ENCODE results near the gene DCLRE1B. TPM values are rescaled to one million over a fixed set of nuclear protein-coding genes. Genes with fewer than 3 reads are reported as not detected.

DCLRE1B gene
- total and polyA plus RNA-seq, 2 donors (not counting 1 experiment from before 2014, with no cell fraction given) = 1.0 to 4.8 TPM

GRCh38 chr1:113918243-113918642 lies 13.1 kb downstream of the DCLRE1B start:
- no peak for ATAC-seq (ENCODE audit: low read depth)
- Histone ChIP-seq H3K4me3 (ENCODE audit: control extremely low read depth in 1 of 5, extremely low read depth in 1 of 5, insufficient read depth in 1 of 5, low read depth in 2 of 5, low read length in 4 of 5) (no peak overlapping the region), H3K27ac (ENCODE audit: low read length in 2 of 2) (no peak overlapping the region), H3K4me1 (ENCODE audit: control insufficient read depth in 2 of 2, insufficient read depth in 2 of 2, low read length in 2 of 2) (no peaks in the 10 kb centered on the region), H3K9me3 (ENCODE audit: control extremely low read depth in 1 of 3, control insufficient read depth in 2 of 3, insufficient read depth in 1 of 3, low read length in 2 of 3) (no peaks in the 10 kb centered on the region), H3K27me3 (replicated peaks in 1 of 4; ENCODE audit: control extremely low read depth in 1 of 4, control insufficient read depth in 3 of 4, insufficient read depth in 4 of 4, low read length in 3 of 4) (peaks cover 0 to 5% (median 1%) of the 10 kb centered on the region in 4 experiments), H4K20me1 (ENCODE audit: control insufficient read depth, insufficient read depth, low read length, poor library complexity, severe bottlenecking) (no peaks in the 10 kb centered on the region), H3K79me2 (ENCODE audit: control insufficient read depth, insufficient read depth, low read length) (no peaks in the 10 kb centered on the region), H3K9ac (ENCODE audit: low read length) (no peak overlapping the region), H3K36me3 (replicated peaks in 1 of 2; ENCODE audit: control extremely low read depth in 1 of 2, control insufficient read depth in 1 of 2, extremely low read depth in 1 of 2, insufficient read depth in 2 of 2, low read length in 1 of 2) (no peaks in the 10 kb centered on the region), H2AFZ (ENCODE audit: insufficient read depth, low read depth, low read length, poor library complexity, severe bottlenecking) (no peak overlapping the region), H3K4me2 (replicated peaks; ENCODE audit: low read depth, low read length, poor library complexity, severe bottlenecking) (no peak overlapping the region)
- Mint-ChIP-seq H3K4me1 (no peaks in the 10 kb centered on the region), H3K4me3 (no peak overlapping the region), H3K27ac (no peak overlapping the region), H3K27me3 (peaks cover 3% of the 10 kb centered on the region), H3K9me3 (ENCODE audit: insufficient read depth) (no peaks in the 10 kb centered on the region)
- POLR2A ChIA-PET = no interaction called here
- intact Hi-C loops (cut with micrococcal nuclease) = no loop called here
- TF ChIP-seq EZH2 (IDR thresholded peaks at IDR 0.05; ENCODE audit: borderline replicate concordance, insufficient read depth, low read depth, low read length, poor library complexity, severe bottlenecking) = no peak
- TF ChIP-seq, protein P1, sequence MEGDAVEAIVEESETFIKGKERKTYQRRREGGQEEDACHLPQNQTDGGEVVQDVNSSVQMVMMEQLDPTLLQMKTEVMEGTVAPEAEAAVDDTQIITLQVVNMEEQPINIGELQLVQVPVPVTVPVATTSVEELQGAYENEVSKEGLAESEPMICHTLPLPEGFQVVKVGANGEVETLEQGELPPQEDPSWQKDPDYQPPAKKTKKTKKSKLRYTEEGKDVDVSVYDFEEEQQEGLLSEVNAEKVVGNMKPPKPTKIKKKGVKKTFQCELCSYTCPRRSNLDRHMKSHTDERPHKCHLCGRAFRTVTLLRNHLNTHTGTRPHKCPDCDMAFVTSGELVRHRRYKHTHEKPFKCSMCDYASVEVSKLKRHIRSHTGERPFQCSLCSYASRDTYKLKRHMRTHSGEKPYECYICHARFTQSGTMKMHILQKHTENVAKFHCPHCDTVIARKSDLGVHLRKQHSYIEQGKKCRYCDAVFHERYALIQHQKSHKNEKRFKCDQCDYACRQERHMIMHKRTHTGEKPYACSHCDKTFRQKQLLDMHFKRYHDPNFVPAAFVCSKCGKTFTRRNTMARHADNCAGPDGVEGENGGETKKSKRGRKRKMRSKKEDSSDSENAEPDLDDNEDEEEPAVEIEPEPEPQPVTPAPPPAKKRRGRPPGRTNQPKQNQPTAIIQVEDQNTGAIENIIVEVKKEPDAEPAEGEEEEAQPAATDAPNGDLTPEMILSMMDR (IDR thresholded peaks at IDR 0.05) = no peak
- no peak for DNase-seq
- CTCF ChIA-PET = no interaction called here

- Histone ChIP-seq H3K9me3 (ENCODE audit: control extremely low read depth in 1 of 3, control insufficient read depth in 2 of 3, insufficient read depth in 1 of 3, low read length in 2 of 3) (no peaks in the 10 kb centered on the region), H3K79me2 (ENCODE audit: control insufficient read depth, insufficient read depth, low read length) (no peaks in the 10 kb centered on the region), H3K4me3 (ENCODE audit: control extremely low read depth in 1 of 5, extremely low read depth in 1 of 5, insufficient read depth in 1 of 5, low read depth in 2 of 5, low read length in 4 of 5) (no peak overlapping the region), H3K27me3 (replicated peaks in 1 of 4; ENCODE audit: control extremely low read depth in 1 of 4, control insufficient read depth in 3 of 4, insufficient read depth in 4 of 4, low read length in 3 of 4) (peaks cover 0 to 5% (median 1%) of the 10 kb centered on the region in 4 experiments), H3K36me3 (replicated peaks in 1 of 2; ENCODE audit: control extremely low read depth in 1 of 2, control insufficient read depth in 1 of 2, extremely low read depth in 1 of 2, insufficient read depth in 2 of 2, low read length in 1 of 2) (no peaks in the 10 kb centered on the region), H2AFZ (ENCODE audit: insufficient read depth, low read depth, low read length, poor library complexity, severe bottlenecking) (no peak overlapping the region), H3K4me2 (replicated peaks; ENCODE audit: low read depth, low read length, poor library complexity, severe bottlenecking) (no peak overlapping the region), H4K20me1 (ENCODE audit: control insufficient read depth, insufficient read depth, low read length, poor library complexity, severe bottlenecking) (no peaks in the 10 kb centered on the region), H3K9ac (ENCODE audit: low read length) (no peak overlapping the region), H3K27ac (ENCODE audit: low read length in 2 of 2) (no peak overlapping the region), H3K4me1 (ENCODE audit: control insufficient read depth in 2 of 2, insufficient read depth in 2 of 2, low read length in 2 of 2) (peaks cover 1 to 2% of the 10 kb centered on the region in 2 donors)
- ChIA-PET POLR2A (no interaction called here), CTCF (no interaction called here)
- no peak for ATAC-seq (ENCODE audit: low read depth)
- no peak overlapping the region for H3K27ac Mint-ChIP-seq
- no peak overlapping the region for H3K4me3 Mint-ChIP-seq
- DNase-seq = no peak
- TF ChIP-seq EZH2 (IDR thresholded peaks at IDR 0.05; ENCODE audit: borderline replicate concordance, insufficient read depth, low read depth, low read length, poor library complexity, severe bottlenecking) = no peak
- TF ChIP-seq, protein P1 (IDR thresholded peaks at IDR 0.05) = no peak
- H3K4me1 Mint-ChIP-seq = peaks cover 4% of the 10 kb centered on the region
- no peaks in the 10 kb centered on the region for H3K9me3 Mint-ChIP-seq (ENCODE audit: insufficient read depth)
- H3K27me3 Mint-ChIP-seq = peaks cover 5% of the 10 kb centered on the region
- intact Hi-C loops (cut with micrococcal nuclease) = no loop called here
- 100% methylated on average over 2 of the region's 4 CpGs for WGBS (ENCODE audit: insufficient coverage)
Measured at GRCh38 chr1:113922957-113923356, 17.8 kb downstream of the DCLRE1B start.

Measured in B cell (primary cell).